ENCODE data around the gene P3H1. TPM values are rescaled to one million over a fixed set of nuclear protein-coding genes. Genes with fewer than 3 reads are reported as not detected.

P3H1 gene
- total and polyA plus RNA-seq, 12 donors = 5.0 to 31.4 (median 9.0) TPM

- WGBS, 2 donors = 91 to 92% methylated on average over 7 of the region's 7 CpGs
- peaks cover 0 to 15% (median 0%) of the 10 kb centered on the region in 9 donors for H3K4me1 ChIP-seq
- ATAC-seq (no peak), DNase-seq (no peak)
- no peaks in the 10 kb centered on the region for H3K36me3 ChIP-seq
- no peaks in the 10 kb centered on the region for H3K9me3 ChIP-seq
- intact Hi-C loops (cut with DNase I) = no loop called here
- TF ChIP-seq, protein P1, sequence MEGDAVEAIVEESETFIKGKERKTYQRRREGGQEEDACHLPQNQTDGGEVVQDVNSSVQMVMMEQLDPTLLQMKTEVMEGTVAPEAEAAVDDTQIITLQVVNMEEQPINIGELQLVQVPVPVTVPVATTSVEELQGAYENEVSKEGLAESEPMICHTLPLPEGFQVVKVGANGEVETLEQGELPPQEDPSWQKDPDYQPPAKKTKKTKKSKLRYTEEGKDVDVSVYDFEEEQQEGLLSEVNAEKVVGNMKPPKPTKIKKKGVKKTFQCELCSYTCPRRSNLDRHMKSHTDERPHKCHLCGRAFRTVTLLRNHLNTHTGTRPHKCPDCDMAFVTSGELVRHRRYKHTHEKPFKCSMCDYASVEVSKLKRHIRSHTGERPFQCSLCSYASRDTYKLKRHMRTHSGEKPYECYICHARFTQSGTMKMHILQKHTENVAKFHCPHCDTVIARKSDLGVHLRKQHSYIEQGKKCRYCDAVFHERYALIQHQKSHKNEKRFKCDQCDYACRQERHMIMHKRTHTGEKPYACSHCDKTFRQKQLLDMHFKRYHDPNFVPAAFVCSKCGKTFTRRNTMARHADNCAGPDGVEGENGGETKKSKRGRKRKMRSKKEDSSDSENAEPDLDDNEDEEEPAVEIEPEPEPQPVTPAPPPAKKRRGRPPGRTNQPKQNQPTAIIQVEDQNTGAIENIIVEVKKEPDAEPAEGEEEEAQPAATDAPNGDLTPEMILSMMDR (IDR thresholded peaks at IDR 0.05) = no peak
- H3K27ac ChIP-seq = no peak overlapping the region
- H3K4me3 ChIP-seq = no peak overlapping the region
- H3K27me3 ChIP-seq = no peaks in the 10 kb centered on the region
These were observed 32.4 kb downstream of the P3H1 start for GRCh38 chr1:42734201-42735035.

DNA sequence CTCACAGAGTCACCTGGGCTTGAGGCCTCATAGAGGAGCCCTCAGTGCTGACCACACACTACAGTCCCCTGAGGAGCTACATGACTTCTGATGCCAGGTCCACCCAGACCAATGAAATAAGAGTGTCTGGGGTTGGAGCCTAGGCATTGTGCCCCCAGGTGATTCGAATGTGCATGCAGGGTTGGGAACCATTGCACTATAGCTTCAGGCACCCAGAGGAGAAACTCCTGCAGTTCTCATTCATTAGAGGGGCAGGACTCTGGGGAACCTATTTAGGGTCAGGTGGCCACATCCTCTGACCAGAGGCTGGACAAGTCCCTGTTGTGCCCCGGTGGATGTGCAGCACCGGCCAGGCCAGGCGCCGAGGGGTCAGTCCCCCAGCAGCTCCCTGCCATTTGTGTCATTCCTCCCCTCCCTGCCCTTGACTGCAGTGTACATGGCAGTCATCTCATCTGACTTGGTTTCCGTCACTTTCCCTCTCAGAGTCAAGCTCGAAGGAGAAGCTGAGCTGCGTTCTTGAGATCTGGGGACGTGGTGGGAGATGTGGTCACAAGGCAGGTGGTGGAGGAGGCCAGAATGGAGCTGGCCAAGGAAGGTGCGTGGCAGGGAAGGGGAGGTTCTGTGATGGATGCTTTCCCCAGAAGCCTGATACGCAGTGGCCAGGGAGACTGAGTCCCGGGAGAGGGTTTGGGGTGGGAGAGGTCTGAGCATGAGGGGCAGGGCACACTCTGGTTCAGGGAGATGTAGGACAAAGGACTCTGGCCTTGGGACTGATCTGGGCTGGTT is 33.2 kb downstream of the P3H1 start:
- Histone ChIP-seq H3K36me3 (no peaks in the 10 kb centered on the region), H3K9me3 (no peaks in the 10 kb centered on the region), H3K27me3 (no peaks in the 10 kb centered on the region), H3K4me3 (no peak overlapping the region), H3K27ac (no peak overlapping the region), H3K4me1 (peaks cover 0 to 15% (median 0%) of the 10 kb centered on the region in 9 donors)
- TF ChIP-seq, protein P1 (IDR thresholded peaks at IDR 0.05) = no peak
- 88 to 93% methylated on average over 12 of the region's 12 CpGs for WGBS, 2 donors
- ATAC-seq (no peak), DNase-seq (no peak)
- intact Hi-C loops (cut with DNase I) = no loop called here

- H3K4me3 ChIP-seq = no peak overlapping the region
- ATAC-seq (no peak), DNase-seq (no peak)
- no peak overlapping the region for H3K27ac ChIP-seq
- TF ChIP-seq, protein P1 (IDR thresholded peaks at IDR 0.05) = no peak
- H3K9me3 ChIP-seq = no peaks in the 10 kb centered on the region
- WGBS, 2 donors = 68 to 70% methylated on average over 10 of the region's 10 CpGs
- H3K27me3 ChIP-seq = no peaks in the 10 kb centered on the region
- peaks cover 0 to 10% (median 0%) of the 10 kb centered on the region in 9 donors for H3K4me1 ChIP-seq
- intact Hi-C loops (cut with DNase I) = no loop called here
- H3K36me3 ChIP-seq = no peaks in the 10 kb centered on the region
These were observed 34.6 kb downstream of the P3H1 start for GRCh38 chr1:42732126-42732680.

DNA sequence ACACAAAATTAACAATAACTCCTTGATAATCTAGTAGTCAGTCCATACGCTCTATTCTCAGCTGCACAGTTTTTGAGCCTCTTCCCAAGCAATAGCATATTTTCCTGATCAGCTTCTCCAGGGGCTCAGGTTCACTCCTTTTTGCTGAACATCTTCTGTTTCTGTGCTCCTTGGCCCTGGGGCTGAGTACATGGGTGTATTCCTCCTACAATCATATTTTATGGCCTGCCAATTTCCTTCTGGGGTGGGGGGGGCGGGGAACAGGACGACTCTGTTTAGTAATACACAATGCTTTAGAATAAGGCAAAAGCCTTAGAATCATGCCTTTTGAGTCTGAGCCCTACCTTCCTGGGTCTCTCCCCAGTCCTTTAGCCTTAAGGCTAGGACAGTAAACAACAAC is 35.2 kb downstream of the P3H1 start:
- Histone ChIP-seq H3K36me3 (no peaks in the 10 kb centered on the region), H3K27ac (no peak overlapping the region), H3K4me3 (no peak overlapping the region), H3K4me1 (peaks cover 0 to 4% (median 0%) of the 10 kb centered on the region in 9 donors), H3K27me3 (no peaks in the 10 kb centered on the region), H3K9me3 (no peaks in the 10 kb centered on the region)
- DNase-seq (no peak), ATAC-seq (no peak)
- TF ChIP-seq, protein P1 (IDR thresholded peaks at IDR 0.05) = no peak
- intact Hi-C loops (cut with DNase I) = no loop called here
- 70 to 86% methylated on average over 3 of the region's 3 CpGs for WGBS, 2 donors

Data from heart right ventricle (tissue), 16 donors.